Suprapubic skin (tissue), 4 donors: ENCODE data around the gene TAS1R1. TPM values are rescaled to one million over a fixed set of nuclear protein-coding genes. Genes with fewer than 3 reads are reported as not detected.

Experiments used
- DNase-seq, 2 donors: peaks; one replicate each; pipeline ENCODE4 v3.0.0-alpha.2; 2019; ENCODE audit warnings: low spot score in 2 of 2
- H3K27ac ChIP-seq: fragments of 200-600 bp; sonication (generic); one replicate; pipeline ENCODE4 v1.5.1; 2019
- H3K27me3 ChIP-seq: fragments of 200-600 bp; sonication (generic); one replicate; pipeline ENCODE4 v1.5.1; 2019
- H3K36me3 ChIP-seq: fragments of 200-600 bp; sonication (generic); one replicate; pipeline ENCODE4 v1.5.1; 2019
- H3K4me1 ChIP-seq: fragments of 200-600 bp; sonication (generic); one replicate; pipeline ENCODE4 v1.5.1; 2019
- H3K4me3 ChIP-seq: fragments of 200-600 bp; sonication (generic); one replicate; pipeline ENCODE4 v1.5.1; 2019; ENCODE audit warnings: mild to moderate bottlenecking
- H3K9me3 ChIP-seq: fragments of 200-600 bp; sonication (generic); one replicate; pipeline ENCODE4 v1.5.1; 2019
- CTCF ChIP-seq, 2 donors: fragments of 200-600 bp in 1 of 2; fragments of 450-650 bp in 1 of 2; sonication (generic) in 1 of 2; IDR thresholded peaks; one replicate each; pipeline ENCODE4 v1.5.1; 2016 to 2019; ENCODE audit warnings: antibody characterized with exemption in 2 of 2, mild to moderate bottlenecking in 1 of 2, moderate library complexity in 1 of 2
- EP300 ChIP-seq: sonication (generic); formaldehyde crosslinking; IDR thresholded peaks from one replicate; pipeline ENCODE4 v1.6.1; 2017; ENCODE audit warnings: antibody characterized with exemption
- POLR2A ChIP-seq, 2 donors: fragments of 450-650 bp; IDR thresholded peaks; one replicate each; pipeline ENCODE4 v1.6.1; 2017; ENCODE audit warnings: antibody characterized with exemption in 2 of 2, mild to moderate bottlenecking in 2 of 2, moderate library complexity in 2 of 2
- POLR2AphosphoS5 ChIP-seq, 3 donors: sonication (generic); formaldehyde crosslinking; IDR thresholded peaks; one replicate each; pipeline ENCODE4 v1.6.1; 2017; ENCODE audit warnings: antibody characterized with exemption in 3 of 3
- WGBS: methylation state at CpG from one replicate; pipeline ENCODE4 v1.1.5; 2018; 5-methylcytosine and 5-hydroxymethylcytosine counted together
- total RNA-seq, 4 donors: library from RNA; depleted of rRNA; stranded (reverse); fragments of >200 nt; gene quantifications; one replicate each; pipeline ENCODE4 v1.1.0, GENCODE V29; 2016

The TAS1R1 gene
- total RNA-seq, 4 donors from 2014 or later, result 0.40 to 0.45 TPM; not detected in 2

GRCh38 chr1:6513320-6513801 lies 41.7 kb upstream of the TAS1R1 start:
- no peak for DNase-seq
- H3K27ac ChIP-seq, result no peak overlapping the region

GRCh38 chr1:6515771-6516170 lies 39.3 kb upstream of the TAS1R1 start:
- H3K4me3 ChIP-seq, result no peak overlapping the region
- no peaks in the 10 kb centered on the region for H3K36me3 ChIP-seq
- no peaks in the 10 kb centered on the region for H3K9me3 ChIP-seq
- DNase-seq, result no peak
- peaks cover 19% of the 10 kb centered on the region for H3K4me1 ChIP-seq
- WGBS, result 91% methylated on average over 4 of the region's 4 CpGs
- TF ChIP-seq POLR2A (IDR thresholded peaks at IDR 0.05) (no peak), POLR2AphosphoS5 (IDR thresholded peaks at IDR 0.05) (no peak)
- no peaks in the 10 kb centered on the region for H3K27me3 ChIP-seq
- H3K27ac ChIP-seq, result no peak overlapping the region

More at GRCh38 chr1:6513320-6513801, 41.7 kb upstream of the TAS1R1 start:
- WGBS, result 68% methylated on average over 3 of the region's 9 CpGs
- no peak for TF ChIP-seq EP300
- no peak for TF ChIP-seq POLR2AphosphoS5 (IDR thresholded peaks at IDR 0.05)
- no peak for TF ChIP-seq CTCF (IDR thresholded peaks at IDR 0.05)
- no peak for TF ChIP-seq POLR2A (IDR thresholded peaks at IDR 0.05)
- Histone ChIP-seq H3K9me3 (no peaks in the 10 kb centered on the region), H3K27me3 (no peaks in the 10 kb centered on the region), H3K36me3 (no peaks in the 10 kb centered on the region), H3K4me3 (no peak overlapping the region), H3K4me1 (no peaks in the 10 kb centered on the region)

GRCh38 chr1:6517435-6517851 lies 37.7 kb upstream of the TAS1R1 start:
- no peak for DNase-seq
- no peaks in the 10 kb centered on the region for H3K27me3 ChIP-seq
- no peaks in the 10 kb centered on the region for H3K9me3 ChIP-seq
- TF ChIP-seq EP300 (no peak), CTCF (IDR thresholded peaks at IDR 0.05) (no peak), POLR2AphosphoS5 (IDR thresholded peaks at IDR 0.05) (no peak), POLR2A (IDR thresholded peaks at IDR 0.05) (no peak)
- WGBS, result 50% methylated on average over 8 of the region's 8 CpGs
- H3K4me1 ChIP-seq, result peaks cover 20% of the 10 kb centered on the region
- no peak overlapping the region for H3K27ac ChIP-seq
- no peaks in the 10 kb centered on the region for H3K36me3 ChIP-seq
- no peak overlapping the region for H3K4me3 ChIP-seq

- Histone ChIP-seq H3K4me3 (no peak overlapping the region), H3K9me3 (no peaks in the 10 kb centered on the region), H3K27me3 (no peaks in the 10 kb centered on the region), H3K4me1 (peaks cover 20% of the 10 kb centered on the region), H3K27ac (no peak overlapping the region), H3K36me3 (no peaks in the 10 kb centered on the region)
- 19% methylated on average over 11 of the region's 11 CpGs for WGBS
- TF ChIP-seq POLR2AphosphoS5 (IDR thresholded peaks at IDR 0.05), result no peak
- TF ChIP-seq EP300, result no peak
- no peak for TF ChIP-seq POLR2A (IDR thresholded peaks at IDR 0.05)
- no peak for TF ChIP-seq CTCF (IDR thresholded peaks at IDR 0.05)
- DNase-seq, result no peak
Measured at GRCh38 chr1:6519491-6519934, 35.6 kb upstream of the TAS1R1 start.

- no peak for DNase-seq
- H3K36me3 ChIP-seq, result peaks cover 2% of the 10 kb centered on the region
- no peaks in the 10 kb centered on the region for H3K27me3 ChIP-seq
- no peak overlapping the region for H3K4me3 ChIP-seq
- no peak overlapping the region for H3K27ac ChIP-seq
- peaks cover 20% of the 10 kb centered on the region for H3K4me1 ChIP-seq
- TF ChIP-seq EP300, result no peak
- no peak for TF ChIP-seq POLR2A (IDR thresholded peaks at IDR 0.05)
- no peak for TF ChIP-seq CTCF (IDR thresholded peaks at IDR 0.05)
- no peak for TF ChIP-seq POLR2AphosphoS5 (IDR thresholded peaks at IDR 0.05)
- WGBS, result 24% methylated on average over 5 of the region's 13 CpGs
- no peaks in the 10 kb centered on the region for H3K9me3 ChIP-seq
Measured at GRCh38 chr1:6519935-6520671, 35.0 kb upstream of the TAS1R1 start.
